Forelimb muscle (tissue), 1 donor: ENCODE measurements around the gene SNX5. TPM values are rescaled to one million over a fixed set of nuclear protein-coding genes. Genes with fewer than 3 reads are reported as not detected.

Experiments
- DNase-seq: peaks from one replicate; pipeline ENCODE4 v3.0.0-alpha.2; 2013; ENCODE audit warnings: low read depth
- polyA plus RNA-seq: library from polyadenylated mRNA; unstranded; fragments of 120-200 nt; gene quantifications from one replicate; pipeline ENCODE4 v1.2.1, GENCODE V29; 2013; ENCODE audit not compliant: insufficient read length

The SNX5 gene
- polyA plus RNA-seq: 98.6 TPM

GRCh38 chr20:17968366-17969277, at the start of gene SNX5, which contains the start of gene MGME1:
Gene SNX5, minus strand, starts transcription at chr20:17968794. Its CDS starts 369 bp downstream, at chr20:17968425.
Gene MGME1, plus strand, starts transcription at chr20:17969018. Its CDS starts 842 bp downstream, at chr20:17969860.
- DNase-seq: peak; percentile 97

DNA sequence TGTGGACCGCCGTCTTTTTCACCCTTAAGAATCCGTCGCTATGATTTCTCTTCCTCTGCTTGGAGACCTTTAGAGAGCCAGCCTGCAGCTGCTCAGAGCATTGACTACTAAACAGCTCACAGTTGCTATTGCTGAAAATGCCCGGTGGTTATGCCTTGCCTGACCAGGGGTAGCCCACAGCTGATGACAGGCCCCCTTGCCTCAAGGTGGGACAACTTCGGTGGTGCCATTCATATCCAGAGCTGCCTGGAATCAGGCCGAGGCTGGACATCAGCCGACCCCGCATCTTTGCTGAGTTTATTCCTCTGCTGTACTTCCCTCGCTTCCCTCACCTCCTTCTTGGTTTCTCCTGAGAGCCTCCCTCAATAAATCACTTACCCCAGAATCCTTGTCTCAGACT, 49.5 kb upstream of the SNX5 start:
- no peak for DNase-seq

DNA sequence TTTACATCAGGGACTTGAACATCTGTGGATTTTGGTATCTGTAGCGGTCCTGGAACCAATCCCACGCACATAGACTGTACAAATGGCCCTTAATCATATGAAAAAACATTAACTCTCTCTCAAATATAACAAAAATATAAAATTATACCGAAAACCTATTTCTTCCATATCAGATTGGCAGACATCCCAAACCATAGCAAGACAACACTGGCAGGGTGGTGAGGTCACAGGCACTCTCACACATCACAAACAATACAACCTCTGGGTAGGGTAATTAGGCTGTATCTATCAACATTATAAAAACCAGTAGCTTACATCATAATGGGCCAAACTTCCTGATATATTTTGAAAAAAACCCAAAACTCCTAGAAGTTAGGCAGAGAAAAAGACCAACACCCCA, 48.2 kb upstream of the SNX5 start:
- no peak for DNase-seq

GRCh38 chr20:18014411-18014810, 45.8 kb upstream of the SNX5 start:
- no peak for DNase-seq

- DNase-seq: no peak
These were observed 44.3 kb upstream of the SNX5 start for GRCh38 chr20:18012901-18013300.

- DNase-seq: no peak
These were observed 43.5 kb upstream of the SNX5 start for GRCh38 chr20:18011951-18012645.

DNA sequence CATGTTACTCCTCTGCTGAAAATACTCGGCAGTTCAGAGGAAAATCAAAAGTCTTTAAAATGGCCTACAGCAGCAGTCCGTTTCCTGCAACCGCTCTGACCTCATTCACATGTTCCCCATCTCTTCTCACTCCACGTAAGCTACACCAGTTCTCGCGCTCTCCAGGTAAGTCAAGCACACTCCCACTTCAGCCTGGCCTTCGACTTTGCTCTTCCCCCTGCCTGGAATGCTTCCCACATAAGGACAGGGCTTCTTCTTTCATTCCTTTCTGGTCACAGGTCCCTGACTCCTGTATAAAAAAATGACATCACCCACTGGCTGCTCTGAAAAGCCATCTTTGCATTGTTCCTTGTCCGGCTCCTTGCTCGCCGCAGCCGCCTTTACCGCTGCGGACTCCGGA, 42.9 kb upstream of the SNX5 start:
- DNase-seq: no peak

- DNase-seq: no peak
These were observed 40.5 kb upstream of the SNX5 start for GRCh38 chr20:18009116-18009515.

- DNase-seq: no peak
These were observed 39.1 kb upstream of the SNX5 start for GRCh38 chr20:18007534-18008292.

DNA sequence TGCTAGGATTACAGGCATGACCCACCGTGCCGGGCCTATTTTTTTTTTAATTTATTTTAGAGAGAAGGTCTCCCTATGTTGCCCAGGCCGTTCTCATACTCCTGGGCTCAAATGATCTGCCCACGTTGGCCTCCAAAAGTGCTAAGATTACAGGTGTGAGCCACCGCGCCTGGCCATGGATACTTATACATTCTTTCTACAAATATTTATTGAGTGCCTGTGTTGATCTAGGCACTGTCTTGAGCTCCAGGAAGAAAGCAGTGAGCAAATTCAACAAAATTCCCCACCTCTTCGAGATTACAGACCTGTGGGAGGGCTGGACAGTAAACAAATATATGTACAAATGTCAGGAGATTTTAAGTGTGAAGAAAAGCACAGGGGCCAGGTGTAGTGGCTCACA, 38.1 kb upstream of the SNX5 start:
- no peak for DNase-seq

GRCh38 chr20:18005990-18006364, 37.4 kb upstream of the SNX5 start:
- DNase-seq: no peak

GRCh38 chr20:18005170-18005989, 36.8 kb upstream of the SNX5 start:
- no peak for DNase-seq

GRCh38 chr20:18004384-18005031, 35.9 kb upstream of the SNX5 start:
- no peak for DNase-seq

GRCh38 chr20:18003897-18004296, 35.3 kb upstream of the SNX5 start:
- DNase-seq: no peak

GRCh38 chr20:18001131-18001921, 32.7 kb upstream of the SNX5 start:
- no peak for DNase-seq

GRCh38 chr20:17999566-17999965, 31.0 kb upstream of the SNX5 start:
- no peak for DNase-seq

- DNase-seq: no peak
These were observed 29.9 kb upstream of the SNX5 start for GRCh38 chr20:17998446-17998845.

- DNase-seq: peak; percentile 53
These were observed 27.6 kb upstream of the SNX5 start for GRCh38 chr20:17995967-17996819.

GRCh38 chr20:17993546-17993945, 25.0 kb upstream of the SNX5 start:
- DNase-seq: no peak
